ENCODE measurements around the gene RIPPLY3. TPM values are rescaled to one million over a fixed set of nuclear protein-coding genes. Genes with fewer than 3 reads are reported as not detected.
"Not testable (repeated sequence)": the region's sequence is repeated elsewhere in the genome, so short reads cannot be mapped to it uniquely, and the experiment has no call there.

The RIPPLY3 gene
- total and polyA plus RNA-seq, 4 donors, result 0.08 to 0.21 (median 0.13) TPM; not detected in 1

GRCh38 chr21:37045556-37045955 is 39.1 kb downstream of the RIPPLY3 start:
- Histone ChIP-seq H3K9me3 (ENCODE audit: control insufficient read depth in 4 of 4, low read length in 3 of 4) (no peaks in the 10 kb centered on the region), H3K27ac (ENCODE audit: low read depth in 1 of 2, low read length in 2 of 2) (no peak overlapping the region), H3K4me1 (ENCODE audit: control insufficient read depth in 4 of 4, insufficient read depth in 4 of 4, low read length in 3 of 4) (no peaks in the 10 kb centered on the region), H3K27me3 (ENCODE audit: control insufficient read depth in 4 of 4, insufficient read depth in 4 of 4, low read length in 3 of 4) (no peaks in the 10 kb centered on the region), H3K4me3 (ENCODE audit: low read depth in 1 of 3, low read length in 3 of 3) (no peak overlapping the region), H3K9ac (ENCODE audit: low read depth in 1 of 2, low read length in 2 of 2) (no peak overlapping the region), H3K36me3 (ENCODE audit: control insufficient read depth in 4 of 4, insufficient read depth in 3 of 4, low read depth in 1 of 4, low read length in 3 of 4) (no peaks in the 10 kb centered on the region)
- WGBS, result 72% methylated on average over 6 of the region's 6 CpGs
- TF ChIP-seq HNF4A (conservative IDR thresholded peaks at IDR 0.05), result no peak
- TF ChIP-seq REST (IDR thresholded peaks at IDR 0.05), result no peak
- TF ChIP-seq SP1 (IDR thresholded peaks at IDR 0.05), result no peak
- no peak for DNase-seq (ENCODE audit: low spot score)

GRCh38 chr21:37047079-37047478 is 40.6 kb downstream of the RIPPLY3 start:
- H3K4me1 ChIP-seq (ENCODE audit: control insufficient read depth in 4 of 4, insufficient read depth in 4 of 4, low read length in 3 of 4), result no peaks in the 10 kb centered on the region
- no peaks in the 10 kb centered on the region for H3K27me3 ChIP-seq (ENCODE audit: control insufficient read depth in 4 of 4, insufficient read depth in 4 of 4, low read length in 3 of 4)
- H3K27ac ChIP-seq (ENCODE audit: low read depth in 1 of 2, low read length in 2 of 2), result no peak overlapping the region
- 75% methylated on average over 4 of the region's 4 CpGs for WGBS
- no peak for DNase-seq (ENCODE audit: low spot score)
- no peak overlapping the region for H3K4me3 ChIP-seq (ENCODE audit: low read depth in 1 of 3, low read length in 3 of 3)
- TF ChIP-seq YY1 (IDR thresholded peaks at IDR 0.05) (no peak), MAX (IDR thresholded peaks at IDR 0.05) (no peak), HNF4A (conservative IDR thresholded peaks at IDR 0.05) (no peak), FOXA1 (IDR thresholded peaks at IDR 0.05) (no peak), GABPA (IDR thresholded peaks at IDR 0.05 in 1 of 2, conservative IDR thresholded peaks at IDR 0.05 in 1 of 2) (no peak), NR2F2 (IDR thresholded peaks at IDR 0.05) (no peak), FOXA2 (IDR thresholded peaks at IDR 0.05) (no peak), HNF4G (IDR thresholded peaks at IDR 0.05) (no peak), RAD21 (IDR thresholded peaks at IDR 0.05) (no peak), TAF1 (conservative IDR thresholded peaks at IDR 0.05) (no peak), JUND (IDR thresholded peaks at IDR 0.05) (no peak), CTCF (IDR thresholded peaks at IDR 0.05; ENCODE audit: low read depth, low read length, missing input control) (no peak)
- H3K36me3 ChIP-seq (ENCODE audit: control insufficient read depth in 4 of 4, insufficient read depth in 3 of 4, low read depth in 1 of 4, low read length in 3 of 4), result no peaks in the 10 kb centered on the region
- no peak overlapping the region for H3K9ac ChIP-seq (ENCODE audit: low read depth in 1 of 2, low read length in 2 of 2)
- no peaks in the 10 kb centered on the region for H3K9me3 ChIP-seq (ENCODE audit: control insufficient read depth in 4 of 4, low read length in 3 of 4)

GRCh38 chr21:37049741-37050140 is 43.2 kb downstream of the RIPPLY3 start:
- not testable (repeated sequence) for H3K4me1 ChIP-seq (ENCODE audit: control insufficient read depth in 4 of 4, insufficient read depth in 4 of 4, low read length in 3 of 4); H3K36me3 ChIP-seq (ENCODE audit: control insufficient read depth in 4 of 4, insufficient read depth in 3 of 4, low read depth in 1 of 4, low read length in 3 of 4); DNase-seq (ENCODE audit: low spot score); H3K4me3 ChIP-seq (ENCODE audit: low read depth in 1 of 3, low read length in 3 of 3); H3K9ac ChIP-seq (ENCODE audit: low read depth in 1 of 2, low read length in 2 of 2); H3K27me3 ChIP-seq (ENCODE audit: control insufficient read depth in 4 of 4, insufficient read depth in 4 of 4, low read length in 3 of 4); H3K9me3 ChIP-seq (ENCODE audit: control insufficient read depth in 4 of 4, low read length in 3 of 4); H3K27ac ChIP-seq (ENCODE audit: low read depth in 1 of 2, low read length in 2 of 2)
- 86% methylated on average over 3 of the region's 3 CpGs for WGBS
